Measurements from ENCODE around the gene PKDREJ. TPM values are rescaled to one million over a fixed set of nuclear protein-coding genes. Genes with fewer than 3 reads are reported as not detected.

The PKDREJ gene
- total and polyA plus RNA-seq, 10 donors, result 0.02 to 0.06 (median 0.02) TPM; not detected in 7

DNA sequence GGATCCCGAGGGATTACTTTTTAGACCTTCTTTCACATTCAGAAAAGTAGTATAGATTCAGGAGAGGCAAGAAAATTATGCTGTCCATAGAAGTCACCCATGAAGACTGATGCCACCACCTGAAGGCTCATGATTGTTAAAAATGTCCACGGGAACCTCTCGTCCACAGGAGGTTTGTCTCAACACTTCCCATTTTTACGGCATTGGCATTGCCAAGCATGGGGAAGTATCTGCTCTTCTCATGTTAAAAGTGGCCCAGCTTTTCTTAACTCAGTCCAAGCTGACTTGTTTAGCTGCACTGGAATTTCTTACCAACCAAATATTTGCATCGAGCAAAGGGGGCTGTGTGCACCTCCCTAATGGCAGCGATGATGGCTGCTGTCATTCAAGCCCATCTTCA, 22.6 kb downstream of the PKDREJ start:
- intact Hi-C loops (cut with DNase I; ENCODE audit: low total_unique reads), result no loop called here
- TF ChIP-seq, protein P1, sequence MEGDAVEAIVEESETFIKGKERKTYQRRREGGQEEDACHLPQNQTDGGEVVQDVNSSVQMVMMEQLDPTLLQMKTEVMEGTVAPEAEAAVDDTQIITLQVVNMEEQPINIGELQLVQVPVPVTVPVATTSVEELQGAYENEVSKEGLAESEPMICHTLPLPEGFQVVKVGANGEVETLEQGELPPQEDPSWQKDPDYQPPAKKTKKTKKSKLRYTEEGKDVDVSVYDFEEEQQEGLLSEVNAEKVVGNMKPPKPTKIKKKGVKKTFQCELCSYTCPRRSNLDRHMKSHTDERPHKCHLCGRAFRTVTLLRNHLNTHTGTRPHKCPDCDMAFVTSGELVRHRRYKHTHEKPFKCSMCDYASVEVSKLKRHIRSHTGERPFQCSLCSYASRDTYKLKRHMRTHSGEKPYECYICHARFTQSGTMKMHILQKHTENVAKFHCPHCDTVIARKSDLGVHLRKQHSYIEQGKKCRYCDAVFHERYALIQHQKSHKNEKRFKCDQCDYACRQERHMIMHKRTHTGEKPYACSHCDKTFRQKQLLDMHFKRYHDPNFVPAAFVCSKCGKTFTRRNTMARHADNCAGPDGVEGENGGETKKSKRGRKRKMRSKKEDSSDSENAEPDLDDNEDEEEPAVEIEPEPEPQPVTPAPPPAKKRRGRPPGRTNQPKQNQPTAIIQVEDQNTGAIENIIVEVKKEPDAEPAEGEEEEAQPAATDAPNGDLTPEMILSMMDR (IDR thresholded peaks at IDR 0.05 in 8 of 11, conservative IDR thresholded peaks at IDR 0.05 in 3 of 11), result no peak
- no peak for TF ChIP-seq POLR2A (IDR thresholded peaks at IDR 0.05)
- no peak for TF ChIP-seq POLR2AphosphoS5 (IDR thresholded peaks at IDR 0.05)
- no peaks in the 10 kb centered on the region for H3K27me3 ChIP-seq (replicated peaks in 1 of 7)
- peaks cover 4 to 49% (median 25%) of the 10 kb centered on the region in 6 donors for H3K4me1 ChIP-seq
- no peak for DNase-seq
- no peaks in the 10 kb centered on the region for H3K9me3 ChIP-seq
- no peak overlapping the region for H3K4me3 ChIP-seq
- 63 to 73% (median 68%) methylated on average over 6 of the region's 6 CpGs for WGBS, 5 donors
- H3K36me3 ChIP-seq, result peaks cover 0 to 68% (median 13%) of the 10 kb centered on the region in 6 donors
- peak overlapping the region in 2 of 8 donors; percentile 42 for H3K27ac ChIP-seq

DNA sequence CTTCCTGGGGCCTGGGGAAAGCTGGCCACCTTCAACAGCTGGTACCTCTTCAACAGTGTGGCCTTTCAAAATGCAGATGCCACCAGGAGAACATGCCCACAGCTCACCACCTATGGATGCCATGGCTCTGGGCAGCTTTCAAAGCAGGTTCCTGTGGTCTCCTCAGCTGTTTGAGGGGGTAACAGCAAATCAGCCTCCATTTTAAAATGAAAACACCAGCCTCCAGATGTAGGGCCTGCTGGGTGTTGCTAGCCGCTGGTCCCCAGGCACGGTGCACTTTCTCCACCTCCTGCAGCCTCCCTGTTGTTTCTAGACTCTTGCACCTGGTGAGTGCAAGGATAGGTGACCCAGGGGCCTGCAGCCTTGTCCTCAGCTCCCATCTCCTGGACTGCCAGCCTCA, 23.1 kb downstream of the PKDREJ start:
- Histone ChIP-seq H3K4me3 (no peak overlapping the region), H3K4me1 (peaks cover 4 to 44% (median 25%) of the 10 kb centered on the region in 6 donors), H3K27ac (peak overlapping the region in 4 of 8 donors; percentile 1 to 60 (median 31)), H3K27me3 (replicated peaks in 1 of 7) (no peaks in the 10 kb centered on the region), H3K36me3 (peaks cover 0 to 68% (median 13%) of the 10 kb centered on the region in 6 donors), H3K9me3 (no peaks in the 10 kb centered on the region)
- no peak for DNase-seq
- WGBS, 5 donors, result 58 to 94% (median 86%) methylated on average over 2 of the region's 2 CpGs
- intact Hi-C loops (cut with DNase I; ENCODE audit: low total_unique reads), result no loop called here
- TF ChIP-seq POLR2AphosphoS5 (IDR thresholded peaks at IDR 0.05) (no peak), POLR2A (IDR thresholded peaks at IDR 0.05) (no peak)
- TF ChIP-seq, protein P1 (IDR thresholded peaks at IDR 0.05 in 8 of 11, conservative IDR thresholded peaks at IDR 0.05 in 3 of 11), result no peak

DNA sequence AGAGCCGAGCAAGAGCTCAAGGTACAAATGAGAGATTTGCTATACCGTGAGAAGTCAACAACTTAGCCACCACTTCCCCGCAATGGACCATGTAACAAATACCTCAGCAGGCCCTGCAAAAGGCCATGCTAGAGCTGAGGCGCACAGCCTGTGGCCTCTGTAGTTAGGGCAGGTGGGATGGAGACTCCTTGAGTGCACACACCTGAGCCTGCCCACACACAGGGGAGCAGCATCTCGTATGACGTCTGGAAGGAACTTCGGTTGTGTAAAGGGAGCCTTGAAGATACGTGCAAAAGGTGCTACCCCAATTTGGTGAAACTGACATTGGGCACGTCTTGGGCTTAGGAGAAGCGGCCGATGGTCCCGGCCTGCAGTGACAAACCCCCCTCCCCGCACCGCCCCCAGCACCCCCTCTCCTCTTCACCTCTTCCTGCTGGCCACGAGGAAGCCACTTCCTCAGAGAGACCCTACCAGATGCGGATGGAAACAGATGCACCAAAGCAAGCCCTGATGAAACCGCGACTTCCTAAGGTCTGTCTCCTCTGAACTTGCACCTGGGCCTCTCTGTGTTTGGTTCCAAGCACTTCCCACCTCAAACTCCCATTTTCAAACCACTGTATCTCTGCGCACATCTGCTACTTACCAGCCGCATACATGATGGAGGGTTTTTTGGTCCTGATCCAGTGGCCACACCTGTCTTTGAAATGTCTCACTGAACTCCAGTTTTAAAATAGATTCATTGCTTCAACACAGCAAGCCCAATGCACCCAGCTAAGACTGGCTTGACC, 23.7 kb downstream of the PKDREJ start:
- DNase-seq, result peak; percentile 53
- H3K4me1 ChIP-seq, result peaks cover 4 to 43% (median 25%) of the 10 kb centered on the region in 6 donors
- TF ChIP-seq POLR2AphosphoS5 (IDR thresholded peaks at IDR 0.05) (peak in 1 of 3 donors; percentile 12), POLR2A (IDR thresholded peaks at IDR 0.05) (no peak)
- intact Hi-C loops (cut with DNase I; ENCODE audit: low total_unique reads), result loop anchor here (10.0 kb wide), 1 partner anchor 75 kb away; no protein-coding TSS in a partner anchor
- peaks cover 0 to 68% (median 7%) of the 10 kb centered on the region in 6 donors for H3K36me3 ChIP-seq
- H3K4me3 ChIP-seq, result no peak overlapping the region
- H3K9me3 ChIP-seq, result no peaks in the 10 kb centered on the region
- peak overlapping the region in 4 of 8 donors; percentile 1 to 60 (median 18) for H3K27ac ChIP-seq
- H3K27me3 ChIP-seq (replicated peaks in 1 of 7), result no peaks in the 10 kb centered on the region
- WGBS, 5 donors, result 38 to 60% (median 44%) methylated on average over 17 to 20 of the region's 20 CpGs

DNA sequence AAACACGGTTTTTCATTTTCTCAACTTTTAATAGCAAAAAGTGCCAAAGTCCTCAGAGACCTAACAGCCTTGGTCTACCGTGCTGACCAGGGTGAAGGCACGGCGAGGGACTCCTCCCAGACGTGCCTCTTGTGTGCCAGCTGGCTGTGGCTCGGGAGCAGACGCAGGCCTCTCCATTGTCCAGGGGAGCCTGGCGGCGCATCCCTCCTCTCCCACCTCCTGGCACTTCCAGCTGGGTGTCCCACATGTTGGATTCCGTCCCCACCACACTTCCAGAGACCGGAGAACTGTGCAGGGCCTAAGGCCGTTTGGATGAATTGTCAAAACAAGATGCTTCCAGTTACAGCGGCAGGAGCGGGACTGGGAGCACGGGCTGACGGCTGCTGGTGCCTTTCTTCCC, 24.6 kb downstream of the PKDREJ start:
- Histone ChIP-seq H3K4me1 (peaks cover 4 to 48% (median 27%) of the 10 kb centered on the region in 6 donors), H3K36me3 (peaks cover 0 to 64% (median 3%) of the 10 kb centered on the region in 6 donors), H3K27ac (no peak overlapping the region), H3K27me3 (replicated peaks in 1 of 7) (no peaks in the 10 kb centered on the region), H3K9me3 (no peaks in the 10 kb centered on the region), H3K4me3 (no peak overlapping the region)
- 91 to 96% (median 95%) methylated on average over 14 to 16 of the region's 16 CpGs for WGBS, 5 donors
- DNase-seq, result peak; percentile 54
- intact Hi-C loops (cut with DNase I; ENCODE audit: low total_unique reads), result loop anchor here (10.0 kb wide), 1 partner anchor 74 kb away; no protein-coding TSS in a partner anchor
- no peak for TF ChIP-seq POLR2AphosphoS5 (IDR thresholded peaks at IDR 0.05)
- TF ChIP-seq, protein P1 (IDR thresholded peaks at IDR 0.05 in 8 of 11, conservative IDR thresholded peaks at IDR 0.05 in 3 of 11), result no peak
- no peak for TF ChIP-seq POLR2A (IDR thresholded peaks at IDR 0.05)

Data from spleen (tissue), 11 donors.